Type B pancreatic cell (in vitro differentiated cells): ENCODE measurements around the gene MACROD1. TPM values are rescaled to one million over a fixed set of nuclear protein-coding genes. Genes with fewer than 3 reads are reported as not detected.
A peak's percentile ranks its signal among the peaks of the same experiment; 100 is the strongest.

ENCODE experiments used
- DNase-seq: peaks from one replicate; pipeline ENCODE4 v3.0.0; 2021; ENCODE audit warnings: mixed read lengths; ENCODE audit not compliant: unreplicated experiment; ENCODE audit errors: extremely low spot score
- H3K27ac Mint-ChIP-seq: 2 replicates; pipeline ENCODE4 v1.8.0; 2021; ENCODE audit warnings: mild to moderate bottlenecking, mixed read lengths
- H3K27me3 Mint-ChIP-seq: 2 replicates; pipeline ENCODE4 v1.8.0; 2021; ENCODE audit warnings: mixed read lengths
- H3K36me3 Mint-ChIP-seq: 2 replicates; pipeline ENCODE4 v1.8.0; 2021; ENCODE audit warnings: mixed read lengths
- H3K4me1 Mint-ChIP-seq: one replicate; pipeline ENCODE4 v1.8.0; 2021; ENCODE audit warnings: mixed read lengths; ENCODE audit not compliant: unreplicated experiment
- H3K4me3 Mint-ChIP-seq: 2 replicates; pipeline ENCODE4 v1.8.0; 2021; ENCODE audit warnings: mild to moderate bottlenecking, mixed read lengths
- H3K9me3 Mint-ChIP-seq: 2 replicates; pipeline ENCODE4 v1.8.0; 2021; ENCODE audit warnings: mixed read lengths
- total RNA-seq: library from RNA; stranded (reverse); gene quantifications from 2 replicates; pipeline ENCODE4 v1.2.1, GENCODE V29; 2021; ENCODE audit warnings: low replicate concordance
- TF ChIP-seq, protein P1 (sequence below): fragments of 200-600 bp; sonication (generic); conservative IDR thresholded peaks from 2 replicates; pipeline ENCODE4 v1.5.0; 2021; ENCODE audit warnings: antibody characterized with exemption, mild to moderate bottlenecking

MACROD1 gene
- total RNA-seq, 1 donor from 2014 or later, result 21.1 TPM

DNA sequence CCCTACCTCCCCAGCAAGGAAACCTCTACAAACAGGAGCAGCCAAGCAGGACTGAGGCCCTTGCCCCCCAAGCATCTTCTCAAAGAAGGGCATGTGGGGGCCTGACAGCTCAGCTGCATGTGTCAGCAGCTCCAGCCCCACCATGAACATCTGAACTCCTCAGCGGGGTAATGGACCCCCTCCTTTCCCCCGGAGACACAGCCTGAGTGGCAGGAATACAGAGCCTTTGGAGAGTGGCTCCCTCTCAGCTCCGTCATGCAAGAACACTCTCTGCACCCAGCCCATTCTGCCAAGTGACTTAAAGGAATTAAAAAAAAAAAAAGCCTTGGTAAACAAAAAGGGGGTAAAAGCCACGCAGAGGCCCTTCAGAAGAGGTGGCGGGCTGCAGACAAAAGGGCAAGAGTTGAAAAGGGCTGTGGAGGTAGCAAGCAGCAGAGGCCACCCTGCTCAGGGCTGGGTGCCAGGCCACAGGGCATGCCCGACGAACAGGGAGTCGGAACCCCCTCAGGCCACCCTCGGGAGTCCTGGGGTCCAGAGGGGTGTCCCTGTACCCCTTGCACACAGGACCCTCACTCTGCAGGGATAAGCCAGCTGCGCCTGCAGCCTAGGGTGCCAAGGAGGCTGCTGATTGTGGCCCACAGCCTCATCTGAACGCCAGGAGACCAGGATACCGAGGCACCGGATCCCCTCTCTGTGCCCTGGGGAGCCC lies 62.5 kb downstream of the MACROD1 start:
- Mint-ChIP-seq H3K27ac (no peak overlapping the region), H3K27me3 (peaks cover 7% of the 10 kb centered on the region), H3K36me3 (no peaks in the 10 kb centered on the region), H3K9me3 (no peaks in the 10 kb centered on the region), H3K4me3 (no peak overlapping the region), H3K4me1 (peaks cover 38% of the 10 kb centered on the region)
- no peak for DNase-seq
- TF ChIP-seq, protein P1, sequence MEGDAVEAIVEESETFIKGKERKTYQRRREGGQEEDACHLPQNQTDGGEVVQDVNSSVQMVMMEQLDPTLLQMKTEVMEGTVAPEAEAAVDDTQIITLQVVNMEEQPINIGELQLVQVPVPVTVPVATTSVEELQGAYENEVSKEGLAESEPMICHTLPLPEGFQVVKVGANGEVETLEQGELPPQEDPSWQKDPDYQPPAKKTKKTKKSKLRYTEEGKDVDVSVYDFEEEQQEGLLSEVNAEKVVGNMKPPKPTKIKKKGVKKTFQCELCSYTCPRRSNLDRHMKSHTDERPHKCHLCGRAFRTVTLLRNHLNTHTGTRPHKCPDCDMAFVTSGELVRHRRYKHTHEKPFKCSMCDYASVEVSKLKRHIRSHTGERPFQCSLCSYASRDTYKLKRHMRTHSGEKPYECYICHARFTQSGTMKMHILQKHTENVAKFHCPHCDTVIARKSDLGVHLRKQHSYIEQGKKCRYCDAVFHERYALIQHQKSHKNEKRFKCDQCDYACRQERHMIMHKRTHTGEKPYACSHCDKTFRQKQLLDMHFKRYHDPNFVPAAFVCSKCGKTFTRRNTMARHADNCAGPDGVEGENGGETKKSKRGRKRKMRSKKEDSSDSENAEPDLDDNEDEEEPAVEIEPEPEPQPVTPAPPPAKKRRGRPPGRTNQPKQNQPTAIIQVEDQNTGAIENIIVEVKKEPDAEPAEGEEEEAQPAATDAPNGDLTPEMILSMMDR, result no peak

DNA sequence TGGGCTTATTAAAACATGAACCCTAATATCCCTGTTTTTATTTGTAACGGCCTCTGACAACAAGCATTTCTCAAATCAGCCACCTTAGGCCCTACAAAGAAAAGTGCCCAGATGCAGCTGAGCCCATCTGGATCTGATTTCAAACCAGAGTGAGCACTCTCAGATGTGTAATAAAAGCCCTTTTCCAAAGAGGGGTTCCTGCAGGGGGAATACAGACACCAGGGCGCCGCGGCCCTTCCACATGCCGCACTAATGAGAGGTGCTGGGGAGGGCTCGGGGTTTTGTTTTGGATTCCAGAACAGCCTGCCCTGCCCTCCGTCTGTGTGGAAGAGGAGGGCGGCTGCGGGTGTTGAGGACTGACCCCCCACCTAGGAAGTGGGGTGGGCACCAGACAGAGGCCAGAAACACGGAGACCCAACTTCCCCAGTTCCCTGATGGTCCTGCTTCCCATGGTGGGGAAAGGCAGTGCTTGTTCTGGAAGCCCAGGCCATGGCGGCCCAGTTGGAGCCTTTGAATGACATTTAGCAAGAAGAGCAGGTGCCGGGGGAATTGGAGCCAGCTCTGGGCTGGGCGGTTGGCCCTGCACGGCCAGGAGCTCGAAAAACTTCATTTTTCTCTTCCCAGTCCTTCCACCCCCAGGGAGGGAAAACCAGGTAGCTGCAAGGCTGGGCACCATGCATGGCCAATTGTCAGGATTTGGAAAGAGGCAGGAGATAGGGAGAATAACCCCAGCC lies 63.7 kb downstream of the MACROD1 start:
- Mint-ChIP-seq H3K27ac (peak overlapping the region; percentile 43), H3K4me1 (peaks cover 40% of the 10 kb centered on the region), H3K27me3 (peaks cover 13% of the 10 kb centered on the region), H3K9me3 (no peaks in the 10 kb centered on the region), H3K36me3 (no peaks in the 10 kb centered on the region), H3K4me3 (peak overlapping the region; percentile 70)
- TF ChIP-seq, protein P1, result no peak
- DNase-seq, result no peak

DNA sequence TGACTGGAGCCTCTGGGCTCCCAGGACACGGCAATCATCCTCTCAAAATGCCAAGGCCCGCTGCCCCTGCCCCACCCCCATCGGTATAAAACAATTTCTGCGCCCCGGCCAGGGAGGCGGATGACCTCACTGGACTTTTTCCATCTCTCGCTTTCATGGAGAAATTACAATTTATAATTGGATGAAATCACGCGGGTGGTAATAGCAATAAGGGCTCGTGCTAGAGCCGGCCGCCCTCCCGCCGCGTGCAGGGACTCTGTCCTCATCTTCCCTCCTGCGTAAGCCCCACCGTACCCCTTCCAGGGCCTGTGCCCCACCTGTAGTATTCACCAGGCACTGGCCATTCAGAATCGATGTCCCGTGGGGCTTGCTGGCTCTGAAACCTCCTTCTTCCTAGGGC lies 64.5 kb downstream of the MACROD1 start:
- peaks cover 40% of the 10 kb centered on the region for H3K4me1 Mint-ChIP-seq
- peak overlapping the region; percentile 43 for H3K27ac Mint-ChIP-seq
- H3K4me3 Mint-ChIP-seq, result peak overlapping the region; percentile 70
- peaks cover 13% of the 10 kb centered on the region for H3K27me3 Mint-ChIP-seq
- TF ChIP-seq, protein P1, result no peak
- no peaks in the 10 kb centered on the region for H3K36me3 Mint-ChIP-seq
- no peaks in the 10 kb centered on the region for H3K9me3 Mint-ChIP-seq
- DNase-seq, result no peak

DNA sequence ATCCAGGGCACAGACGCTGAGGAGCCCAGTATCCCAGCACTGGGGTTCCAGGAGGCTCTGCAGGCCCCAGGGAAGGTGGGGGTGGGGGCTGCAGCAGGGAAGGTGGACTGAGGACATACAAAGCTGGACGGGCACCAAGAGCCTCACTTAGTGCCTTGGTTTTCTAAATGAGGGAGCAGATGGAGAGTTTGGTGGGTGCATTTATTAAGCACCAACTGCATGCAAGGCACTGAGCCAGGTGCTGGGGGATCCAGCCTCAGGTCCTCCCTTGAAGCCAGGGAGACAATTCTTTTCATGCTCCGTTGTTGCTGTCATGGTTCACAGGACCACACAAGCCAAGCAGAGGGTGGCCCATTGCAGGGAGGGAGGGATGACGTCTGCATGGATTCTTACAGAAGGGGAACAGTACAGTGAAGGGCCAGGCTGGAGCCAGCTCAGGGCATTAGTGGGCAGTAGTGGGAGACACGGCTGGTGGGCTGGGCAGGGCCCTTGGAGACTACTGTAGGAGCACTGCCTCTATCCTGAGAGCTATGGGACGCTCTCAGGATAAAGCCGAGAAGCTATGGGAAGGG lies 65.0 kb downstream of the MACROD1 start:
- H3K27ac Mint-ChIP-seq, result no peak overlapping the region
- H3K27me3 Mint-ChIP-seq, result peaks cover 13% of the 10 kb centered on the region
- TF ChIP-seq, protein P1, result no peak
- peaks cover 40% of the 10 kb centered on the region for H3K4me1 Mint-ChIP-seq
- no peak for DNase-seq
- no peaks in the 10 kb centered on the region for H3K9me3 Mint-ChIP-seq
- no peaks in the 10 kb centered on the region for H3K36me3 Mint-ChIP-seq
- peak overlapping the region; percentile 16 for H3K4me3 Mint-ChIP-seq

DNA sequence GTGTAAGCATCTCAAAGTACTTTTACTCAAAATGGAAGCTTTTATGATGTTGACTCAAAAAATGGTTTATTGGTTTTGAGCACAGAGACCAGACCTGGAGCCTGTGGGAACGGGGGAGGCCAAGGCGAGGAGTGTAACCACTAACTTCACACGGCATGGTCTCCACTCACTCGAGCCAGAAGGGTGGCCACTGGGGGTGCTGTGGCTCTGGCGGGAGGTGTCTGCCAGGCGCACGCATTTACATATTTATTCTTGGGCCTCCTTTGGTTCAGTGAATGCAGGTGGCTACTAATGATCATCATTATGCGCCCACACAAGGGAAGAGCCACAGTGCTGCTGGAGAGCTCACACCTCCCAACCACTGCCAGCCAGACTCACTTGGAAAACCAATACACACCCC lies 65.6 kb downstream of the MACROD1 start:
- DNase-seq, result no peak
- TF ChIP-seq, protein P1, result peak; percentile 53
- Mint-ChIP-seq H3K4me3 (no peak overlapping the region), H3K4me1 (peaks cover 43% of the 10 kb centered on the region), H3K27ac (no peak overlapping the region), H3K9me3 (no peaks in the 10 kb centered on the region), H3K27me3 (peaks cover 13% of the 10 kb centered on the region), H3K36me3 (no peaks in the 10 kb centered on the region)
